Subcutaneous abdominal adipose tissue (tissue), 5 donors: ENCODE measurements around the gene ERC1.
A peak's percentile ranks its signal among the peaks of the same experiment; 100 is the strongest.
"Not testable (repeated sequence)": the region's sequence is repeated elsewhere in the genome, so short reads cannot be mapped to it uniquely, and the experiment has no call there.

Source experiments
- H3K27ac ChIP-seq: one replicate; pipeline ENCODE4 v1.7.0; 2013; ENCODE audit warnings: low read depth, mild to moderate bottlenecking, inconsistent platforms, low read length, moderate library complexity
- H3K27me3 ChIP-seq, 5 donors: one replicate each; pipeline ENCODE4 v1.7.0; 2013; ENCODE audit warnings: low read length in 5 of 5, inconsistent platforms in 1 of 5; ENCODE audit not compliant: control insufficient read depth in 5 of 5, insufficient read depth in 4 of 5
- H3K36me3 ChIP-seq, 5 donors: one replicate each; pipeline ENCODE4 v1.7.0; 2013; ENCODE audit warnings: low read length in 5 of 5; ENCODE audit not compliant: control insufficient read depth in 5 of 5, insufficient read depth in 5 of 5
- H3K4me1 ChIP-seq, 5 donors: one replicate each; pipeline ENCODE4 v1.7.0; 2013; ENCODE audit warnings: low read length in 5 of 5, mild to moderate bottlenecking in 3 of 5, moderate library complexity in 1 of 5; ENCODE audit not compliant: control insufficient read depth in 5 of 5, insufficient read depth in 5 of 5
- H3K4me3 ChIP-seq, 5 donors: one replicate each; pipeline ENCODE4 v1.7.0; 2013; ENCODE audit warnings: low read length in 5 of 5, low read depth in 1 of 5
- H3K9ac ChIP-seq, 5 donors: one replicate each; pipeline ENCODE4 v1.7.0; 2013; ENCODE audit warnings: low read length in 5 of 5, mild to moderate bottlenecking in 4 of 5, moderate library complexity in 3 of 5
- H3K9me3 ChIP-seq, 5 donors: one replicate each; pipeline ENCODE4 v1.7.0; 2013; ENCODE audit warnings: low read length in 5 of 5; ENCODE audit not compliant: control insufficient read depth in 5 of 5
- donor health status: healthy.
- donor health status: healthy.
- donor health status: healthy.
- donor health status: healthy.
- donor health status: healthy.

ERC1 gene

DNA sequence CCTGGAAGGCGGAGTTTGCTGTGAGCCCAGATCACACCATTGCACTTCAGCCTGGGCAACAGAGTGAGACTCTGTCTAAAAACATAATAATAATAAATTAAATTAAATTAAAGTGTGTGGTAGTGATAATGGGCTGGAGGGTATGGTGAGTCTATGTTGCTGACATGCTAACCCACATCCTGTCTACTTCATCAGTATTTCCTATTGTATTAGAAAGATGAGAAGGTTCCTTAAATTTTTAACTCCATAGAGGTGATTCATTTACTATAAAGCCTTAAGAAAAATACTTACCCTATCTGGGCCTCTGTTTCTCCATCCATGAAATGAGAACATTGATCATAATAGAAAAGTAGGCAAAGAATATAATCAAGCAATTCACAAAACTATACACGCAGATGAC lies 322.9 kb downstream of the ERC1 start:
- Histone ChIP-seq H3K4me1 (peaks cover 5 to 11% (median 9%) of the 10 kb centered on the region in 5 donors), H3K4me3 (no peak overlapping the region), H3K9ac (no peak overlapping the region), H3K36me3 (peaks cover 0 to 4% (median 0%) of the 10 kb centered on the region in 5 donors), H3K27ac (no peak overlapping the region), H3K27me3 (no peaks in the 10 kb centered on the region), H3K9me3 (peaks cover 0 to 4% (median 3%) of the 10 kb centered on the region in 5 donors)

DNA sequence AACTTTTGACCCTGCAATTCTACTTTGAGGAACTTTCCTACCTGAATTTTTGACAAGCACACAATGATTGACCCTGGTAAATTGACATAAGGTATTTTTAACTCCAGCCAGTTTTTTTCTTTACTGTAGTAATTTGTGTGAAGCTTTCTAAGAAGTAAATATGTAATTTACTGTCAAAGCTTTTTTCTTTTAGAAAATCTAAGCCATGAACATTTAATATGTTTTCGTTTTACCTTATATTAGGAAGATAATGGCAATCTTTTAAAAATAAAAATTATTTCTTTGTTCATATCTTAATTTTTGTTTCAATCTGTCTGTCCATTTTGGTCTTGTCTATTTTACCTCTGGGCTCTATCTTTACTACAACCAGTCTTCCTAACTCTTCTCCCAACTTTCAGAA lies 323.5 kb downstream of the ERC1 start:
- Histone ChIP-seq H3K4me3 (no peak overlapping the region), H3K4me1 (peaks cover 5 to 16% (median 12%) of the 10 kb centered on the region in 5 donors), H3K27ac (no peak overlapping the region), H3K9ac (no peak overlapping the region), H3K9me3 (peaks cover 0 to 4% (median 3%) of the 10 kb centered on the region in 5 donors), H3K36me3 (peaks cover 0 to 4% (median 0%) of the 10 kb centered on the region in 5 donors), H3K27me3 (no peaks in the 10 kb centered on the region)

DNA sequence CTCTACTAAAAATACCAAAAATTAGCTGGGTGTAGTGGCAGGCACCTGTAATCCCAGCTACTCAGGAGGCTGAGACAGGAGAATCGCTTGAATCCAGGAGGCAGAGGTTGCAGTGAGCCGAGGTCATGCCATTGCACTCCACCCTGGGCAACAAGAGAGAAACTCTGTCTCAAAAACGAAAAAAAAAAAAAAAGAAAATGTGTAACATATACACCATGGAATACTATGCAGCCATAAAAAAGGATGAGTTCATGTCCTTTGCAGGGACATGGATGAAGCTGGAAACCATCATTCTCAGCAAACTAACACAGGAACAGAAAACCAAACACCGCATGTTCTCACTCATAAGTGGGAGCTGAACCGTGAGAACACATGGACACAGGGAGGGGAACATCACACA lies 326.0 kb downstream of the ERC1 start:
- H3K9me3 ChIP-seq, H3K4me3 ChIP-seq, H3K27me3 ChIP-seq, H3K27ac ChIP-seq, H3K36me3 ChIP-seq, H3K9ac ChIP-seq: not testable (repeated sequence)
- H3K4me1 ChIP-seq = peaks cover 5 to 16% (median 12%) of the 10 kb centered on the region in 5 donors

DNA sequence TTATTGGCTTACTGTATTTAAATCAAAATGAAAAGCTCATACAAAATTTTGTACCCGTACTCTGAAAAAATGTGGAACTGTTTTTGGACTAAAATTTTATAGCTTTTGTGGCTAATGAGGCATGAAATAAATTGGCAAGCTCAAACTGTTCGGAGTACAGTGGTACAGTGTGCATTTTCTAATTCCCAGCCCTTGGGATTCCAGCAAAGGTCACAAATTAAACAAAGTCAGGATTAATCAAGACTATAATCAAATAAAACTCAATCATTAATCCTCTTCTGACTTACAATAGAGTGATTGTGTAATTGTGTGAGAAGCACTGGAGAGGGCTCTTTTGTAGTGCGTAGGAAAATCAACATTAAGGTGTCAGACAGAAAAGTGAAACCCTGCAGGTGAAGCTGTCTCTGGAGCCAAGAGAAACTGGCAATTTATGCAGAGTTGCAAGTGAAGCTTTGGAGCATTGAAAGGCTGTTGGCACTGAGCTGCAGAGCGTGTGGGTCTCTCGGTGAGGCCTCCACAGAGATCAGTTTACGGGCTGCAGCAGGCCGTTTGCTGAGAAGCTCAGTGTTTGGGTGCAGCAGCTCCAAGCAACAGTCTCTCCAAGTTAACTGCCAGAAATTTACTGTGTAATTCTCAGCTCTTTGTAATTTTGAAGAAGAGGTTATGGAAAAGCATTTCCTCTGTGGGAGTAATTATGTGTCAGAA lies 327.5 kb downstream of the ERC1 start:
- Histone ChIP-seq H3K4me3 (peak overlapping the region in 2 of 5 donors; percentile 1 to 40), H3K9me3 (peaks cover 0 to 4% (median 3%) of the 10 kb centered on the region in 5 donors), H3K27ac (peak overlapping the region; percentile 45), H3K36me3 (no peaks in the 10 kb centered on the region), H3K4me1 (peaks cover 5 to 16% (median 12%) of the 10 kb centered on the region in 5 donors), H3K9ac (no peak overlapping the region), H3K27me3 (no peaks in the 10 kb centered on the region)

DNA sequence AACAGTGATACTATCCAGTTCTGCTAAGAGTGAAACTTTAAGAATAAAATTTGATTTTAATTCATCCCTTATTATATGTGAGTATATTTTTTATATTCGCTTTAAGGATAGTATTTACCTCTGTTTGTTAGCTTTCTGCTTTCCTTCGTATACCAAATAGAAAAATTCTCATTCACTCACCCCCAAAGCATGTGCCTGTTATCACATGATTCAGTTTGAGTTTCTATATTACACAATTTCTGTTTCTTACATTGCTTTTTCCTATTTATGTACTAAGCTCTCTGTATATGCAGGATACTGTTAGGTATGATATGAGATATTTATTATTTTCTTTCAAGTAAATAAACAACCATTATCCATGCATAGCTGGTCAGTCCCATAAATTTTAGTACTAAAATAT lies 328.2 kb downstream of the ERC1 start:
- Histone ChIP-seq H3K9ac (no peak overlapping the region), H3K27ac (peak overlapping the region; percentile 45), H3K4me3 (no peak overlapping the region), H3K4me1 (peaks cover 5 to 16% (median 12%) of the 10 kb centered on the region in 5 donors), H3K9me3 (peaks cover 0 to 4% (median 3%) of the 10 kb centered on the region in 5 donors), H3K36me3 (no peaks in the 10 kb centered on the region), H3K27me3 (no peaks in the 10 kb centered on the region)

DNA sequence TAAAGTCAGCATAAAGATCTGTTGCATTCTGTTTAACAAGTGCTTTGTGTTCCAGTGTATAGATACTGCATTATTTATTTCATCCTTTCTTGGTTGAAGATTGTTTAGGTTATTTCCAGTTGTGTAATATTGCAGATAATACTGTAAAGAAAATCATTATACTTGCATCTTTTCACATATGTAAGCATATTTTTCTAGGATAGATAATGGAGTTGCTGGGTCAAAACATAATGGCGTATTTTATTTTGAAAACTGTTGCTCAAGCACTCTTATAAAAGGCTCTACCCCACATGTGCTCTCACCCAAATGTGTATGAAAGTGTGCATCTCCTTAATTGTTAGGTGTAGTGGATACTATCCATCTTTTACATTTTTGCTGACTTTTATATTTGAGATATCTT lies 329.0 kb downstream of the ERC1 start:
- peaks cover 0 to under 1% (median 0%) of the 10 kb centered on the region in 5 donors for H3K9me3 ChIP-seq
- no peak overlapping the region for H3K4me3 ChIP-seq
- H3K36me3 ChIP-seq = no peaks in the 10 kb centered on the region
- H3K9ac ChIP-seq = no peak overlapping the region
- H3K27ac ChIP-seq = no peak overlapping the region
- H3K27me3 ChIP-seq = no peaks in the 10 kb centered on the region
- peaks cover 5 to 21% (median 12%) of the 10 kb centered on the region in 5 donors for H3K4me1 ChIP-seq

DNA sequence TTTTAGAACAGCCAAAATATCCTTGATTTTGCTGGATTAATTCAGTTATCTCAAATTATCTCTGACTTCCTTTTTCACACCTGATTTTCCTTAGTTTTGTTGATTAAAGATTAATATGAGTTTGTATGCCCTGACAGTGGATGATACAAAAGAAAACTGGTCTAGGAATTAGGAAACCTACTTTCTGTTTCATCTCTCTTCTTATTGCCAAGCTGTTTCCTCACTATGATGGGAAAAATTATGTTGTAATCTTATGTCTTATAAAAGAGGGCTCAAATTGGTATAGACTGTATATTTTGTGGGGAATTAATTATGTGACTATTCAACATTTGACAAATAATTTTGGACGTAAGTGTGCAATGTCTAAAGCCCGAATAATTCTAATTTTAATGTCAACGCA lies 331.8 kb downstream of the ERC1 start:
- Histone ChIP-seq H3K27me3 (no peaks in the 10 kb centered on the region), H3K36me3 (no peaks in the 10 kb centered on the region), H3K9ac (no peak overlapping the region), H3K9me3 (no peaks in the 10 kb centered on the region), H3K27ac (no peak overlapping the region), H3K4me3 (no peak overlapping the region), H3K4me1 (peaks cover 5 to 25% (median 13%) of the 10 kb centered on the region in 5 donors)

DNA sequence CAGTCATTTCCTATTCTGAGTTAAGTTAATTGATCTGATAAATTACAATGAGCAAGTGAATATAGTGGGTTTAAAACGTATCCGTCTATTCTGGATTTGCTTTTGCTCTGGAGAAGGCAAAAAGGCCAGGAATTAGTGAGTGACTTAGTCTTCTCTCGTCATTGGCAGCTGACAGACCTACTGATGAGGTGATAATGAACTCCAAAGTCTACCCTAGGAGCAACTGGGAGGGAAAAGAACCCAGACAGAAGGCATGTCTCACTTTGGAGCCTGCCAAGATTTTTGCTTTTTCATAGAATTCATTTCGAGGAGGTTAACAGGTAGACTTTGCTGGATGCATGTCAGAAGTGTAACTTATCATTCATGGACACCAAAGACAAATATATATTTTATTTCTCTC lies 333.1 kb downstream of the ERC1 start:
- peaks cover 0 to 13% (median 4%) of the 10 kb centered on the region in 5 donors for H3K4me1 ChIP-seq
- no peak overlapping the region for H3K4me3 ChIP-seq
- no peaks in the 10 kb centered on the region for H3K36me3 ChIP-seq
- no peaks in the 10 kb centered on the region for H3K27me3 ChIP-seq
- no peaks in the 10 kb centered on the region for H3K9me3 ChIP-seq
- H3K27ac ChIP-seq = no peak overlapping the region
- no peak overlapping the region for H3K9ac ChIP-seq

DNA sequence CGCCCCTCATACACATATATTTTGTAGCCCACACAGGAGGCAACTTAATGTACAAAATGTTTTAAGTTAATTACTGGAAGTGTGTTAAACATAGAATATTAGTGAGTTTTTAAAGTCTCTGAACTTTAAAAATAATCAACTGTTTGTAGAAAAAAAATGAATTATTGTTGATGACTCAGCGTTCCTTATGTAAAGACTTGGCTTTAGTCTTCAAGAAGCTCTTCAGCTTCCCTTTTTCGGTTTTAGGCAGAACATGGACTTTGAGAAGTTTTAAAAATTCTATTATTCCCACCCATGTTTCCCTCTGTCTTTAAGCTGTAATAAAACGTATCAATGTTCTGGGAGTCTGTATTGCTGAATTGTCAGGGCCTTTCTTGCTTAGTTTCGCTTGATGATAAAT lies 333.9 kb downstream of the ERC1 start:
- Histone ChIP-seq H3K9ac (no peak overlapping the region), H3K36me3 (no peaks in the 10 kb centered on the region), H3K4me3 (no peak overlapping the region), H3K27ac (peak overlapping the region; percentile 19), H3K9me3 (no peaks in the 10 kb centered on the region), H3K27me3 (no peaks in the 10 kb centered on the region), H3K4me1 (peaks cover 0 to 9% (median 4%) of the 10 kb centered on the region in 5 donors)

DNA sequence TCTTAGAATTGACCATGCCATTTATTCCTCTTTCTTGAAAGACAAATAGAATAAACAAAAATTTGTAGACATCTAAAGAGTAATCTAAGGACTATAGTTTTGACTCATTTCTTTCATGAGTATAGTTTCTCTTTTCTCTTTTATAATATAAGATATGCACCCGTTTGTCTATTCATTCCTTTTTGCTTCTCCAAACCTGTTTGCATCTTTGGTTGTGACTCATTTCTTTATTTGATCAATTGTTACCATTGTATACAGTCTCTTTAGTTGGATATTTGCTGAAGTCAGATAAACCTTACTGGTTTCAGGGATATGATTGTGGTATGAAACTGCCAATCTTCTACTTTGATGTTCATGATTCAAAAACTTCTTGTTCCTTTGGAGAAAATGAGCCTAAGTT lies 334.6 kb downstream of the ERC1 start:
- no peak overlapping the region for H3K9ac ChIP-seq
- peaks cover 0 to 9% (median 4%) of the 10 kb centered on the region in 5 donors for H3K4me1 ChIP-seq

More for the DNA sequence above, 334.6 kb downstream of the ERC1 start:
- H3K36me3 ChIP-seq = no peaks in the 10 kb centered on the region
- H3K27ac ChIP-seq = no peak overlapping the region
- H3K9me3 ChIP-seq = no peaks in the 10 kb centered on the region
- H3K4me3 ChIP-seq = no peak overlapping the region
- no peaks in the 10 kb centered on the region for H3K27me3 ChIP-seq
